HUES6 (cell line): Measurements from ENCODE around the gene ETV1.
"Not testable (repeated sequence)": the region's sequence is repeated elsewhere in the genome, so short reads cannot be mapped to it uniquely, and the experiment has no call there.

ENCODE experiments used
- H3K27ac ChIP-seq: 2 replicates; pipeline ENCODE4 v1.7.0; 2013; ENCODE audit warnings: low read depth, mild to moderate bottlenecking, low read length, inconsistent platforms
- H3K27me3 ChIP-seq: 2 replicates; pipeline ENCODE4 v1.6.1; 2013; ENCODE audit warnings: low read length; ENCODE audit not compliant: control insufficient read depth, insufficient read depth
- H3K36me3 ChIP-seq: 2 replicates; pipeline ENCODE4 v1.6.1; 2013; ENCODE audit warnings: low read length; ENCODE audit not compliant: control insufficient read depth, insufficient read depth
- H3K4me1 ChIP-seq: 2 replicates; pipeline ENCODE4 v1.6.1; 2013; ENCODE audit warnings: low read length; ENCODE audit not compliant: control insufficient read depth, insufficient read depth
- H3K4me3 ChIP-seq: 2 replicates; pipeline ENCODE4 v1.5.1; 2013; ENCODE audit warnings: low read depth, low read length
- H3K9ac ChIP-seq: one replicate; pipeline ENCODE4 v1.6.1; 2013; ENCODE audit warnings: mild to moderate bottlenecking, low read length
- H3K9me3 ChIP-seq: 2 replicates; pipeline ENCODE4 v1.6.1; 2013; ENCODE audit warnings: low read depth, low read length; ENCODE audit not compliant: control insufficient read depth, insufficient read depth

ETV1 gene

DNA sequence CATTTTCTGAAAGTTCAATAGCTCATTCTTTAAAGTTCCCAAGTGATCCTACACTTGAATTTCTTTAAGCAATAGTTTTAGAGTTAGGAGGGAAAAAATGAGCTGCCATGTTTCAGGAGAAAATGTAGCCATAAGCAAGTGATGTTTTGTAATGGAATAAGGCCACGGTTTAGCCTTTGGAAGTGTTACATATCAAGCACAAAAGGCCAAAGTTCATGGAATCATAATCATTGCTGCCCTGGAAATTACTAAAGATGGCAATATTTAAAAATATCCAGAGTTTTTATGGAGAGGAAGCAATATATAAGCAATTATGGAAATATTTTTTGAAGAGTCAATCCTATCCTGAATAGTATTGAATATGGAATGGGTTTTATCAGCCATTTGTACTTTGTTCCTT is 68.4 kb downstream of the ETV1 start:
- no peak overlapping the region for H3K9ac ChIP-seq
- H3K9me3 ChIP-seq = no peaks in the 10 kb centered on the region
- peaks cover 3% of the 10 kb centered on the region; the same call in 1 of the 2 replicates for H3K36me3 ChIP-seq
- H3K4me1 ChIP-seq = peaks cover 8% of the 10 kb centered on the region; the same call in 1 of the 2 replicates
- no peak overlapping the region for H3K4me3 ChIP-seq
- H3K27me3 ChIP-seq = no peaks in the 10 kb centered on the region
- H3K27ac ChIP-seq = no peak overlapping the region

DNA sequence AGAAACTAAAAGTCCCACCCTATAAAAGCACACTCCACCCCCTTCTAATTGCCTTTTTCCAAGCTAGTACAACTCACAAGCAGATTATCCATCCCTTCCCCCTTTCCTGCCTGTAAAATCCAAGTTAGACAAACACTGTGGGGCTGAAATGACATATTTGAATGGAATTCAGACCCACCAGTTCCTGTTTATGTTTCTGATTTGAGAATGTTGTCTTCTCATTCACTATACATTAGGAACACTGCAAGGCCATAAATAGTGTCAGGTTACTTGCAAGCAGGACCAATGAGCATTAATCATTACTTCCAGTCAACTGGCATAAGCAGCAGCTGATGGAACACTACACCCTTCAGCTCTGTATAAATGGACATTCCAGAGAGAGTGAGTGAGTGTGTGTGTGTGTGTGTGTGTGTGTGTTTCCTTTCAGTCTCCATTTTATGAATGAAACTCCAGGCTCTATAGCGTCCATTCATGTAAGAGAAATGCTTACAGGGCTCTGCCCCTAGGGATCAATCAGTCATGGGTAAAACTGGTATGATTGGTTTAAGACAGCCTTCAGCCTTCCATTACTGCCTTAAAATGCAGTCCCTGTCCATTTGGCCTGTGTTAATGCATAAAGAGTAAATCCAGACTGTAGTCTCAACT is 69.3 kb downstream of the ETV1 start:
- H3K9ac ChIP-seq = no peak overlapping the region

DNA sequence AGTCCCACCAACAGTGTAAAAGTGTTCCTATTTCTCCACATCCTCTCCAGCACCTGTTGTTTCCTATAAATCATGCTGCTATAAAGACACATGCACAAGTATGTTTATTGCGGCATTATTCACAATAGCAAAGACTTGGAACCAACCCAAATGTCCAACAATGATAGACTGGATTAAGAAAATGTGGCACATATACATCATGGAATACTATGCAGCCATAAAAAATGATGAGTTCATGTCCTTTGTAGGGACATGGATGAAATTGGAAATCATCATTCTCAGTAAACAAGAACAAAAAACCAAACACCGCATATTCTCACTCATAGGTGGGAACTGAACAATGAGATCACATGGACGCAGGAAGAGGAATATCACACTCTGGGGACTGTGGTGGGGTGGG is 71.1 kb downstream of the ETV1 start:
- not testable (repeated sequence) for H3K9me3 ChIP-seq, H3K36me3 ChIP-seq, H3K27ac ChIP-seq, H3K4me3 ChIP-seq, H3K27me3 ChIP-seq, H3K9ac ChIP-seq
- peaks cover 15% of the 10 kb centered on the region; the same call in 1 of the 2 replicates for H3K4me1 ChIP-seq

More for the DNA sequence above, 69.3 kb downstream of the ETV1 start:
- Histone ChIP-seq H3K36me3 (peaks cover 3% of the 10 kb centered on the region; the same call in 1 of the 2 replicates), H3K27ac (no peak overlapping the region), H3K4me3 (no peak overlapping the region), H3K27me3 (no peaks in the 10 kb centered on the region), H3K9me3 (no peaks in the 10 kb centered on the region), H3K4me1 (peaks cover 8% of the 10 kb centered on the region; the same call in 1 of the 2 replicates)

DNA sequence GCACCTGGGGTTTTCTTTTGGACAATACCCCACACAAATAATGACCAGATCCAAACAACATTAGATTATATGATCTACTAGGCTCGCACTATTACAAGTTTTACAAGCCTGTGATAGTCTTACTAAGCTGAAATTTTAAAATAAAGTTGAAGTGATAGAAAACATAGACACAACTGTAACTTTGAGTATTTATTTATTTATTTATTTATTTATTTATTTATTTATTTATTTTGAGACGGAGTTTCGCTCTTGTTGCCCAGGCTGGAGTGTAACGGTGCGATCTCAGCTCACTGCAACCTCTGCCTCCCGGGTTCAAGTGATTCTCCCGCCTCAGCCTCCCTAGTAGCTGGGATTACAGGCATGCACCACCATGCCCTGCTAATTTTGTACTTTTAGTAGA is 72.4 kb downstream of the ETV1 start:
- not testable (repeated sequence) for H3K27me3 ChIP-seq, H3K4me3 ChIP-seq, H3K27ac ChIP-seq, H3K9ac ChIP-seq, H3K9me3 ChIP-seq, H3K36me3 ChIP-seq
- H3K4me1 ChIP-seq = peaks cover 15% of the 10 kb centered on the region; the same call in 1 of the 2 replicates

DNA sequence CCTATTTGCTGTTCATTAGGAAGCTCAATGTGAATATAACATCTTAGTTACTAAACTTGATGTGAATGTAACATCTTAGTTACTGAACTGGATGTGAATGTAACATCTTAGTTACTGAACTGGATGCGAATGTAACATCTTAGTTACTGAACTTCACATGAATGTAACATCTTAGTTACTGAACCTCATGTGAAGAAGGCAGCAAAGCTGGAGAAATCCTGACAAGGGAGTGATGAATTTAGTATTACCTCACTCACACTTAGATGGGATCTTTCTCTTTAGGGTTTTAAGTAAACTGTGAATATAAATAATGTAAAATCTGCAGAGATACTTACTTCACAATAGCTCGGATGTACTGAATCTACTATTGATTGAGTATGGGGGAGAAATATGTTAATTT is 73.6 kb downstream of the ETV1 start:
- no peaks in the 10 kb centered on the region for H3K27me3 ChIP-seq
- no peak overlapping the region for H3K9ac ChIP-seq
- no peak overlapping the region for H3K4me3 ChIP-seq
- peaks cover 15% of the 10 kb centered on the region for H3K4me1 ChIP-seq
- H3K9me3 ChIP-seq = no peaks in the 10 kb centered on the region
- peaks cover 3% of the 10 kb centered on the region; the same call in 1 of the 2 replicates for H3K36me3 ChIP-seq
- H3K27ac ChIP-seq = no peak overlapping the region

DNA sequence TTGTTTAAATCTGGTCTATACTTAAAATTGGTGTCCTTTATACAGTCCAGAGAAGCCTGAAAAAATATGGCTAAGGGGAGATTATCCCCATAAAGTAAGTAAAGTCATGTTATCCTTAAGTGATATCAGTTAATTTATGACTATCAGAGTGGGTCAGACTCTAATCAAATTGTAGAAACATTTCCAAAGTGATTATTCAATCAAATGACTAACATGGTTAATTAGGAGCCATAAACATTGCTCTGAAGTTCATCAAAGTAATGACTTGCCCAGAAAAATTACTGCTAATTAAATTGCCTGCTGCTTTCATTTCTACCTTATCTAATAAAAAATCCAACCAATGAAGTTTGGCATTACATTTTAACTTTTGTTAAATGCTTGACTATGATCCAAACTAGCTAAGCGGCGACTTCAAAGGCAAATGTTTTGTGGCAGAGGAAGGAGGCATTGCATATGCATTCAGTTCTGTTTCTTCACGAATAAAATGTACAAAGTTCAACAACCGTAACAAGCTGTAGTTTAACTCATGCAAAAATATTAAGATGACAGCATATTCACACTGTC is 76.7 kb downstream of the ETV1 start:
- Histone ChIP-seq H3K27me3 (no peaks in the 10 kb centered on the region), H3K27ac (no peak overlapping the region), H3K4me3 (no peak overlapping the region), H3K36me3 (peaks cover 9% of the 10 kb centered on the region), H3K9me3 (no peaks in the 10 kb centered on the region), H3K4me1 (peaks cover 7% of the 10 kb centered on the region), H3K9ac (no peak overlapping the region)

DNA sequence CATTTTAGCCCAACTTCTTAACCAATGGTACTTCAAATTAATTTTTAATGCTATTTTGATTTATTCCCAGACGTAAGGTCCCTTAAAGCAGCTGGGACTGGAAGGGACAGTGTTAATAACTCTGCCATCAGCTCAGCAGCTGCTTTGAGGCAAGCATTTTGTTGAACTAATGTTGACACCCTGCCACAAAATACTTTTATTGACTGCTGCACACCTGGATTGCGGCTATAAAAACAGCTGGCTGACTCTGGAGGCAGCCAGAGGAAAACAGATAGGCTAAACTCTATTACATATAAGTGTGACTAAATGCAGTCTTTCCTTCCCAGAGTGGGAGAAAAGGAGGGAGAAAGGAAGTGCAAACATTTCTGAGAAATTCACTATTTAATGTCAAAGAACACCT is 77.6 kb downstream of the ETV1 start:
- Histone ChIP-seq H3K9ac (no peak overlapping the region), H3K9me3 (no peaks in the 10 kb centered on the region), H3K4me3 (no peak overlapping the region), H3K4me1 (peaks cover 7% of the 10 kb centered on the region), H3K36me3 (peaks cover 9% of the 10 kb centered on the region), H3K27me3 (no peaks in the 10 kb centered on the region), H3K27ac (no peak overlapping the region)

DNA sequence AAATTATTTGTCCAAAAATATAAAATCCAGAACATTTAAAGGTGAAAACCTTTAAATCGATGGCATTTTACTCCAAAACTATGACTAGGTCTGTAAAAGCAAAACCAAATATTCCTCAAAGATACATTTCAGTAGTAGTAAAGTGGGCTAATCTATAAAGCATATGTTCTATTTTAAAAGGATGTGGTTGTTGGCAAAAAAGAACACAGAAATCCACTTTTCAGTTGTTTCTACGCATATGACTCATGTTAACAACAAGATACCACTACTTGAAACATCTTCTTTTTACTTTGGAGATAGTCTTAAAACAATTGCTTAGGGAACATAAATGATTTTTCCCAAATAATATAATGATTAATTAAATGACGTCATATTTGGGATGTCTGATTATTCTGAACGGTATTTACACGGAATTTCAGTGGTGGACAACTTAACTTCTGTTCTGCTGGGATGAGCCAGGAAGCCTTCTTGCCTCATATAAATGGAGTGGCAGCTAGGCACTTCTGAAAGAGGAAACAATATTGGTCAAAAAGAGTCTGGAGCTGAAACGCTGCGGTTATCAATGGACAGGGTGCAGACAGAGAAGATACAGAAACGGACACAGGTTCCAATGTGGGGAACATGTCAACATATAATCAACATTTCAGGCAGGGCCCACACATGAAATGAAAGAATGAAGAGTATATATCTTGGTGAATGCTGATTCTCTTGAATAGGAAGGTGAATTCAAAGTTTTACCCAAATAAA is 78.5 kb downstream of the ETV1 start:
- H3K4me1 ChIP-seq = peaks cover 7% of the 10 kb centered on the region
- no peaks in the 10 kb centered on the region for H3K27me3 ChIP-seq
- H3K9ac ChIP-seq = no peak overlapping the region
- no peak overlapping the region for H3K4me3 ChIP-seq
- H3K36me3 ChIP-seq = peaks cover 15% of the 10 kb centered on the region
- H3K27ac ChIP-seq = no peak overlapping the region
- no peaks in the 10 kb centered on the region for H3K9me3 ChIP-seq

DNA sequence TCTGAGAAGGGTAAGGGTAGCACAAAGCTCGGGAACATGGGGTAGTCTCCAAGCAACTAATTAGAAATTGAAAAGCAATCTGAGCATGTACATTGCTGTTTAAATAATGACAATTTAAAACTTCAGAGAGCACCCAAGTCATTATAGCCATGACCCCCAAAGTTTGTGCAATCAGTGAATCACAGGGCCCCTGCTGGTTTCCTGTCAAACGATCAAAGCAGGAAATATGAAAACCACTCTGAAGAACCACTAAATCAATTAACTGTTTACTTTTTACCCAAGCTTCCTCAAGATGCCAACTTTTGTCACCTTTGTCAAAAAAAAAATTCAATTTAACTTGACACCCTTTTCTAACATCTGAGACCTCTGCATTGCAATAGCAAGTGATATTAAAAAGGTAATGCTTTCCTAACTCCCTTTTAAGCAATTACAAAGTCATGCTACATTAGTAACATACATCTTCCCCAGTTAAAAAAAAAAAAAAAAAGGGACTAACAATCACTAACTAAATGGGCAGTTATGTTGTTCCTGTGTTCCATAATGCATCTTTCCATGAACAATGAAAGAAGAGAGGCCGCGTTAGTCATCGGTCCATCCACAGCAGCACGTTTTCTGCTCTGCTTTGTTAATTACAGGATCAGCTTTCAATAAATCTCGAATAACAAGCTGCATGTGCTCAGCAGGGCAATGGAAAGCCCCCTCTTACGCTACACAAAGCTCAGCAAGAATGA is 80.6 kb downstream of the ETV1 start:
- Histone ChIP-seq H3K27me3 (no peaks in the 10 kb centered on the region), H3K9ac (no peak overlapping the region), H3K9me3 (no peaks in the 10 kb centered on the region), H3K4me1 (no peaks in the 10 kb centered on the region; the same call in 1 of the 2 replicates), H3K27ac (no peak overlapping the region), H3K4me3 (no peak overlapping the region), H3K36me3 (peaks cover 31% of the 10 kb centered on the region)

DNA sequence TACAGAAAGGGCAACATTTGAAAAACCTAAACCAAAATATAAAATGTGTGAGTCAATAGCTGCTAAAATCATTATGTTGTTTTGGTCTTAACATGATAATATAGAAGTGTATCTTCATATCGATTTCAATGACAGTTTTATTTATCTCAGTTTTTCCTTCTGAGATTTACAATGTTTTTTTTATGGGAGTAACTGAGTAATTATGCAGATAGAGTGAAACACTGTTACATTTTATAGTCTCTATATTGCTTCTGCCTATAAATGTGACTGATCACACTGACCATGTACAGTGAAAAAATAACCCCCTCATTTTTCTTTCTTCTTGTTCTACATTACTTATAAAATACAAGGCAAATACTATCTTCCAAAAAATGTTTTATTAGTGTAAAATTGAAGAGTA is 81.6 kb downstream of the ETV1 start:
- H3K9ac ChIP-seq = no peak overlapping the region
- no peak overlapping the region for H3K27ac ChIP-seq
- no peaks in the 10 kb centered on the region; the same call in 1 of the 2 replicates for H3K4me1 ChIP-seq
- H3K4me3 ChIP-seq = no peak overlapping the region
- no peaks in the 10 kb centered on the region for H3K27me3 ChIP-seq
- no peaks in the 10 kb centered on the region for H3K9me3 ChIP-seq
- H3K36me3 ChIP-seq = peaks cover 33% of the 10 kb centered on the region

DNA sequence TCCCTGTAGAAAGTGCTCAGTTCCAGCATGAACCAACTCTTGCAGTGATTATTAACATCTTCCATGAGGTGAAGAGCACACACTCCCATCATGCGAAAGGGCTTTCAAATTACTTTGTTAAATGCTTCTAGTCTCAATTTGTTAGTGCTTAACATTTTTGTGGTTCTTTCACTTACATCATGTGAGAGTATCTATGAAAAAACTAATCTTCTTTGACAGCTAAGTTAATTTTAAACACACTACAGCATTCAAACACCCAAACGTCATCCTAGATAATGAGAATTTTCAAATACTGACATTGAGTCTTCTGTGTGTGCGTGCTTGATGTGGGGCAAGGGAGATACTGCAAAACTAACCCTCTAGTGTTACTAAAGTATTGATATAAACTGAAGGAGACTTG is 84.8 kb downstream of the ETV1 start:
- H3K36me3 ChIP-seq = peaks cover 43% of the 10 kb centered on the region
- no peaks in the 10 kb centered on the region for H3K9me3 ChIP-seq
- H3K27ac ChIP-seq = no peak overlapping the region
- no peaks in the 10 kb centered on the region for H3K4me1 ChIP-seq
- H3K4me3 ChIP-seq = no peak overlapping the region
- no peak overlapping the region for H3K9ac ChIP-seq
- no peaks in the 10 kb centered on the region for H3K27me3 ChIP-seq
